SIG-M5 treated with dmso at 0.1 percent for 504 hours (cell line): ENCODE data around the gene STRN4.

Experiments
- DNase-seq: peaks from one replicate; lab custom pipeline; 2025; ENCODE audit not compliant: unreplicated experiment; lab: John Stamatoyannopoulos, UW

Gene STRN4

GRCh38 chr19:46744005-46744691, 2.1 kb downstream of the STRN4 start:
- no peak for DNase-seq

- no peak for DNase-seq
These were observed 3.2 kb downstream of the STRN4 start for GRCh38 chr19:46742926-46743480.

GRCh38 chr19:46741447-46741846, 4.8 kb downstream of the STRN4 start:
- DNase-seq: no peak

GRCh38 chr19:46739290-46739771, 6.9 kb downstream of the STRN4 start:
- no peak for DNase-seq

DNA sequence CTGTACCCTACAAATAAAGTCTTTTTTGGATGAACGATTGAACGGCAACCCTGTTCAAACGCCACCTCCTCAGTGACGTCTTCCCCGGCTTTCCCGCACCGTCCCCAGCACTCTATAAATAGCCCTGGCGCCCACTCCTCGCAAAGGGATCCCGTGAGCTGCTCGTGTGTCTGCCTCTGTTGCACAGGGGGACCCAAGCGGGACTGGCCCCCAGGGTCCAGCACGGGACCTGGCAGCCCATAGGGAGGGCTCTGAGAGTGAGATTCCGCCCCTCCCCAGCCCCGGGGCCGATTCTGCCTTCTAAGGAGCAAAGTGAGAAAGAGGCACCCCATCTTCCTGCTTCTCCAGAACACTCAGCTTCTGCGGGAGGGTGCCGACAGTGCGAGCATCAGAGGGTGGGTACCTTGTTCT, 8.5 kb downstream of the STRN4 start:
- DNase-seq: no peak

- DNase-seq: no peak
These were observed 9.0 kb downstream of the STRN4 start for GRCh38 chr19:46737298-46737654.

DNA sequence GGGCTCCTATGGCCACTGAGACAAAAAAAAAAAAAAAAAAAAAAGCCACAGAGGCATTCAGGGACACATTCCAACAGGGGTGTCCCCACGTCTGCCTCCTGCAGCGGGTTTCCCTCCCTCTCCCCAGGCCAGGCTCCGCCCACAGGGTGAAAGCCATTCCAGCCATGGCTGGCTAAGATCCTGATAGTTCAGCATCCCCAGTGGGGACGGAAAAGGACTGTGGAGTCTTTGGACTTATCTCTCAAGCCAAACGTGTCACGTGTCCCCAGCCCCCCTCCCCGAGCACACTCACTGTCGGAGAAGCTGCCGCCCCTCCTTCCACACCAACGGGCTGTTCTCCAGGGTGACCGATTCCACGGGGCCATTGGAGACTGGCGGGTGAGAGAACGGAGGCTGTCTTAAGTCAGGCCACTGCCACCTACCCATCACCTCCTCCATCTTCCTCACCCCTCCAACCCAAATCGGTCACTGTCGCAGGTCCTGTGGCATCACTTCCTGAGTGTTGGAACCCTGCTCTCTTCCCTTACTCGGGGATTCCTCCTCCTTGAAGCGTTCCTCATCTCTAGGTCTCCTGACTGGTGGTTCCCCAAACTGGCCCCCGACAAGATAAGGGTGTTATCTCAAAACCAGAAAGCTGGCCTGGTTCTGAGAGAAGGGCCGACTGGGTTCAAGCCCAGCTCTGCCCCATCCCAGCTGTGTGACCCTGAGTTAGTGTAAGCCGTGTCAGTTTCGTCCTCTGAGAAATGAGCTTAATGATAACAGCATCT, 9.5 kb downstream of the STRN4 start:
- DNase-seq: no peak

GRCh38 chr19:46733690-46734292, 12.5 kb downstream of the STRN4 start:
- DNase-seq: peak; percentile 84

GRCh38 chr19:46732966-46733689, 13.1 kb downstream of the STRN4 start:
- peak; percentile 84 for DNase-seq

DNA sequence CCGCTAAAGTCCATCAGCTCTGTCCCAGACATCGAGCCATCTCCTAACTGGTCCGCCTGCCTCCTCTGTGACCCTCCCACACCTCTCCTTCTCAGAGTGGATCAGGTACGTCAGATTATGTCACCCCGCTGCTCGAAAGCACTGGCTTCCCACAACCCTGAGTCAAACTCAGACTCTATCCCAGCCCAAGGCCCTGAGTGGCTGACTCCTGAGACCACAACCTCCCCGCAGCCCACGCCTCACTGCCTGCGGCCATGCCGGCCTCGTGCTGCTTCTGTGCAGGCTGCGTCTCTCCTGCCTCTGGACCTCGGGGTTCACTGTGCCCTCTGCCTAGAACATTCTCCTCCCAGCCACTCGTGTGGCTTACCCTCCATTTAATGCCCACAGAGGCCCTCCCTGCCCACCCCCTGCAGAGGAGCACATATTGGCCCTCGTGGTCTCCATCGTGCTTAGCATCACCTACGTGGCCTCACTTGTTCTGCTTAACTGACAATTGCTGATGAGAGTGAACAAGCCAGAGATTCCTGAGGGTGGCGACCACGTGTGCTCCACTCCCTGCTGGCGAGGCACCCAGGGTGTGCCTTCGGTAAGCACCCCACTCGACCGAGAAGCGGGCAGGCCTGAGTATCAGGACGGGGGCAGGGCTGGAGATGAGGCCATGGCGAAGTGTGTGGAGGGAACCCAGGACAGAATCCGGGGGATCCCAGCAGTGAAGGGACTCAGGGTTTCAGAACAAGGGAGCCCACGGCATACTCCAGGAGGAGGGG, 13.9 kb downstream of the STRN4 start:
- DNase-seq: no peak

- no peak for DNase-seq
These were observed 14.7 kb downstream of the STRN4 start for GRCh38 chr19:46731584-46731983.

DNA sequence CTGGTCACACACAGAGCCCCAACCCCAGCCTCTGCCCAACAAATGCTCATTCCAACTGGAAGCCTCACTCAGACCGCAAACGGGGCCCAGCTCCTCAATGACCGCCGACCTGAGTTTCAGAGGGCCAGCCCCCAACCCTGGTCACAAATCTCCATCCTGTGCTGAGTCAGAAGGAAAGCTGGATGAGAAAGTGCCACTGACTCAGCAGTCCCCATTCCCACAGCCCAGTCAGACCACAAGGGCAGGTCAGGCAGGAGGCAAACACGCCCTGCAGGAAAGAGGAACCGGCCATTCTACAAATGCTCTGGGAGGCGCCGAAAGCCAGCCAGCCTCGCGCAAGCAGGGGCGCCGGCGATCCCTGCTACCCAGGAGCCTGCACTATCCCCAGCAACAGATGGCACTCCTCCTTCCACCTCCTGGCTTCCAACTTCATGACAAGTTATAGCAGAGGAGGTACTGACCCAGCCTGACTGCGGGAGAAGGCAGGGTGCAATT, 15.2 kb downstream of the STRN4 start:
- peak; percentile 92 for DNase-seq

DNA sequence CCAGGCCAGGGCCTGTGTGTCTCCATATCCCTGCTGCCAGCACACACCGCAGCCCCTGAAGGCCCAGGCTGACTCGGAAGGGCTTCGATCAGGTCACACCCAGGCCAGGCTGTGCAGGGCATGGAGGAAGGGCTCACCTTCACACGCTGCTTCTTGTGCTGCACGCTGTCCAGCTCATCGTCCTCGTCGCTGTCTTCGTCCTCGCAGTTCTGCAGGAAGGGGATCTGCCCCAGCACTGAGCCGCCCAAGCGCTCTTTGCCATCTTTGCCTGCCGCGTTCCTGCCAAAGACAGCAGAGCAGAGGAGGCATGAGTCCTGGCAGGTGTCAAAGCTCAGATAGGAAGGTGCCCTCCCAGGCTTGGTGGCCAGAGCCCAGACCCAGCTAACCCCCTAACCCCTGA, 15.7 kb downstream of the STRN4 start:
- DNase-seq: no peak

DNA sequence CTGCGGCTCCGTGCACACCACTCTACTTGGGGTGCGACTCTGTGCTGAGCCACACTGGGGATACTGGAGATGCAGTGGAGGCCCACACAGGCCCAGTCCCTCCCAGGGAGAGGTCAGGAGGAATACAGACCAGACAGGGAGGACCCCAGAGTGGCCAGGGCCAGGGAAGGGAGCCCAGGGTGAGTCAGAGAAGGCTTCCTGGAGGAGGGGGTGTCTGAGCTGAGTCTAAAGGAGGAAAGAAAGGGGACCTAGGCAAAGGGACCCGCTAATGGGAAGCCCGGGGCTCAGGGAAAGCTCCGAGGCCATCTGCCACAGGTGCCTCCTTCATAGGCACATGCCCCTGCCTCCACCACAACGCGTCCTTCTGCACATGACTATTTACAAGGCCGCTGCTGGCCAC, 16.1 kb downstream of the STRN4 start:
- no peak for DNase-seq

- no peak for DNase-seq
These were observed 16.6 kb downstream of the STRN4 start for GRCh38 chr19:46729696-46730095.

GRCh38 chr19:46728693-46729339, 17.4 kb downstream of the STRN4 start:
- peak; percentile 8 for DNase-seq

- no peak for DNase-seq
These were observed 18.0 kb downstream of the STRN4 start for GRCh38 chr19:46728208-46728607.

DNA sequence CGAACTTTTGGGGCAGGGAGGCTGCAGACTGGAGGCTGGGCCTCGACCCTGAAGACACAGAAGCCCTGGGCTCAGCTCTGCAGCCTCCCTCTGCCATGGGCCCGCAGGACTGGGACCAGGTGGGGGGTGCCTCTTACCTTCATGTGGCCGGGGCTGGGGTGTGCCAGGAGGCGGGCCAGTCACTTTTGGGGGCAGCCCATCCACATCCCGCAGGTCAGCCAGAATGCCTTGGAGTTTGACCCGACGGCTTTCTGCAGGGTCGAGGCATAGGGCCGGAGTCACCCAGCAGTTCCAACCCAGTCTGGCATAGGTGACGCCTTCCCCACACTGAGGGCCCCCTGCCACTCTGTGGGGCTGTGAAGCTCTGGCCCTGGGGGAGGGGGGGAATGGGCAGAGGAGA, 18.5 kb downstream of the STRN4 start:
- no peak for DNase-seq

DNA sequence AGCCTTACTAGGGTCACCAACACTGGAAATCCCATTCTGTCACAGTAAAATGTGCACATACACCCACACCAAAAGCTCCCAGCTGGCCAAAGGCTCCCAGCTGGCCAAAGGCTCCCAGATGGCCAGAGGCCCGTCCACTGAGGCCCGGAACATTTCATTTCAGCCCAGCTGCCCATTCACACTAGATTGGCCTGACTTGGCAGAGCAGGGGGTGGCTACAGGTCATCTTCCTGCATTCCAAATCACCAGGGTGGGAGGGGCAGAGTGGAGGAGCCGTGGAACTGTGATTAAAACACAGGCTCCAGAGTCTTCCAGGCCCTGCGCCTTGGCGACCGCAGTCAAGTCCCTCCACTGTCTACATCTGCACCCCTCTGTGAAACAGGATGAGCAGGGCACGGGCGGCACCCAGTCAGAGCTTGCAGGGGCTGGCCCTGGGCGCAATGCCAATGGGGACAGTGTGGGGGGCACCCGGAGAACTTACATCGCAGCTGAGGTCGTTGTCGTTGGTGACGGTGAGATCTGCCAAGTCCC, 19.2 kb downstream of the STRN4 start:
- DNase-seq: no peak
